Measurements from ENCODE around the gene UBE3C.

The UBE3C gene

DNA sequence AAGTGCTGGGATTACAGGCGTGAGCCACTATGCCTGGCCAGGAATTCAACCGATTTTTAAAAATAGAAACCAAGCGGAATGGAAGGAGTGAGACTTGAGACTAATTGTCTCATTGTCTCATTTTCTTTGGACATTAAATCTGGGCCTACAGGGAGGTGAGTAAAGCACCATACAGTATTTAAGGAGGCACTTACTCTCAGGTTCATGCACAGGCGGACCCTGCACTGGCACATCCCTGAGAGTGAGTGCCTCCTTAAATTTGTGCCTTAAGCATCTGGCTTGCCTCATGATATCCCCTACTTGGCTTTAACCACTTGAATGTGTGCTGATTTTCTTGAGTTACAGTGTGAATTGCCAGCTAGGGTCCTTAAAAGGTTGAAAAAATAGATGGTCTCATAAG is 10.6 kb downstream of the UBE3C start:
- H3K4me3 ChIP-seq (IDR thresholded peaks at IDR 0.05; ENCODE audit: insufficient read depth, low read depth, low read length), result no peak overlapping the region
- no peaks in the 10 kb centered on the region for H3K27me3 ChIP-seq (ENCODE audit: insufficient read depth, low read depth)
- H3K4me1 ChIP-seq (ENCODE audit: low read depth, poor library complexity, severe bottlenecking), result peaks cover 54% of the 10 kb centered on the region
- peaks cover 86% of the 10 kb centered on the region for H4K20me1 ChIP-seq (ENCODE audit: insufficient read depth)
- no peak overlapping the region for H3K27ac ChIP-seq
- no peak for TF ChIP-seq CTCF (conservative IDR thresholded peaks at IDR 0.05; ENCODE audit: low read depth, low read length)
- H3K4me2 ChIP-seq, result no peak overlapping the region
- no peaks in the 10 kb centered on the region; the same call in 1 of the 2 replicates for H3K36me3 ChIP-seq (ENCODE audit: insufficient read depth)
- H3K79me2 ChIP-seq (ENCODE audit: insufficient read depth, low read depth), result peaks cover 100% of the 10 kb centered on the region
- H2AFZ ChIP-seq (ENCODE audit: low read depth), result no peak overlapping the region
- no peak overlapping the region for H3K9ac ChIP-seq

DNA sequence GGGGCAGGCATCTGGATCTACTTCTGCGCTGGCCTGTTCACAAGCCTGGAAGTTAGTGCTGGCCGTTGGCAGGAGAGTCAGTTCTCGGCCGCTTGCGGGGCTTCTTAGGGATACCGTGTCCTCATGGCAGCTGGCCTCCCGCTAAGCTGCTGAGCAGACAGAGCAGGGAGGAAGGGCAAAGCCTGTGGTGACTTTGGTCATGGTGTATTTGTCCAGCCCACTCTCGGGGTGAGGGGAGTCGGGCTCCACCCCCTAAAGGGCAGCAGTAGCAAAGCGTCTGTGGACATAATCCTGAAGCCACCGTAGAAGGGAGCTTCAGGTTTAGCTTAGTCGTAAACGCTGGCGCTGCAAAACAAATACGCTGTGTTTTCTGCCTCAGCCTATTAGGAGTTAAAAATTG is 12.2 kb downstream of the UBE3C start:
- no peak overlapping the region for H3K9ac ChIP-seq
- H3K4me1 ChIP-seq (ENCODE audit: low read depth, poor library complexity, severe bottlenecking), result peaks cover 65% of the 10 kb centered on the region
- H2AFZ ChIP-seq (ENCODE audit: low read depth), result no peak overlapping the region
- H3K27ac ChIP-seq, result no peak overlapping the region
- H3K36me3 ChIP-seq (ENCODE audit: insufficient read depth), result no peaks in the 10 kb centered on the region; the same call in 1 of the 2 replicates
- peaks cover 100% of the 10 kb centered on the region for H3K79me2 ChIP-seq (ENCODE audit: insufficient read depth, low read depth)
- no peak overlapping the region for H3K4me3 ChIP-seq (IDR thresholded peaks at IDR 0.05; ENCODE audit: insufficient read depth, low read depth, low read length)
- H3K27me3 ChIP-seq (ENCODE audit: insufficient read depth, low read depth), result no peaks in the 10 kb centered on the region
- TF ChIP-seq CTCF (conservative IDR thresholded peaks at IDR 0.05; ENCODE audit: low read depth, low read length), result no peak
- no peak overlapping the region for H3K4me2 ChIP-seq
- H4K20me1 ChIP-seq (ENCODE audit: insufficient read depth), result peaks cover 88% of the 10 kb centered on the region

DNA sequence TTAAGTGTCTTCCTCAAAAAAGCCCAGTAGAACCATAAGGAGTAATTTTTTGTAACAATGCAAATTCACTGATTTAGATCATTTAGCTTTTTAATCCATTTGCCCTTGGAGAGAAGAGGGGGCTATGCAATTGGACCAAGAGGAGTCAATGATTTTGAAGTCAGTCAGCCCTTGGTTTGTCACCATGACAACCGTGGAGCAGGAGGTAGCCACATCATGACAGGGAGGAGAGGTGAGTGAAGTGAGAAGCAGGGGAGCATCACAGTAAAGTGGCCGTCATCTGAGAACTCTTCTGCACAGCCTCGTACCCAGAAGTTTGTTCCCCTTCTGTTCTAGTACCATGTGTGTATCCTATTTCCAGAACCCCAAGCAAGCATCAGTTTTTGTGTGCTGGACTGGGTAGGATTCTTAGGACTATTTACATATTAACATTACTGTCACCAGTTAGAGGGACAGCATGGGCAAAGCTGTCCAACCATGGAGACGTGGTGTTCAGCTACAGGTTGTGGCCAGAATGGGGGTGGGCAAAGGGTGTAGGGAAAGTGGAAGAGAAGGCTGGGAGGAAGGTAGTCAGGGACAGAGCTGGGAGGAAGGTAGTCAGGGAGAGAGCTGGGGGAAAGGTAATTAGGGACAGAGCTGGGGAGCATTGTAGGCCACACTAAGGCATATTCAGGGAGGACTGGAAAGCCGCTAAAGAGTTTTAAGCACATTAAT is 13.1 kb downstream of the UBE3C start:
- no peak overlapping the region for H3K9ac ChIP-seq
- no peak for TF ChIP-seq CTCF (conservative IDR thresholded peaks at IDR 0.05; ENCODE audit: low read depth, low read length)
- H3K4me3 ChIP-seq (IDR thresholded peaks at IDR 0.05; ENCODE audit: insufficient read depth, low read depth, low read length), result no peak overlapping the region
- H3K79me2 ChIP-seq (ENCODE audit: insufficient read depth, low read depth), result peaks cover 100% of the 10 kb centered on the region
- H3K36me3 ChIP-seq (ENCODE audit: insufficient read depth), result no peaks in the 10 kb centered on the region; the same call in 1 of the 2 replicates
- no peak overlapping the region for H3K27ac ChIP-seq
- peaks cover 57% of the 10 kb centered on the region for H3K4me1 ChIP-seq (ENCODE audit: low read depth, poor library complexity, severe bottlenecking)
- H2AFZ ChIP-seq (ENCODE audit: low read depth), result no peak overlapping the region
- H3K4me2 ChIP-seq, result no peak overlapping the region
- H3K27me3 ChIP-seq (ENCODE audit: insufficient read depth, low read depth), result no peaks in the 10 kb centered on the region
- H4K20me1 ChIP-seq (ENCODE audit: insufficient read depth), result peaks cover 88% of the 10 kb centered on the region

DNA sequence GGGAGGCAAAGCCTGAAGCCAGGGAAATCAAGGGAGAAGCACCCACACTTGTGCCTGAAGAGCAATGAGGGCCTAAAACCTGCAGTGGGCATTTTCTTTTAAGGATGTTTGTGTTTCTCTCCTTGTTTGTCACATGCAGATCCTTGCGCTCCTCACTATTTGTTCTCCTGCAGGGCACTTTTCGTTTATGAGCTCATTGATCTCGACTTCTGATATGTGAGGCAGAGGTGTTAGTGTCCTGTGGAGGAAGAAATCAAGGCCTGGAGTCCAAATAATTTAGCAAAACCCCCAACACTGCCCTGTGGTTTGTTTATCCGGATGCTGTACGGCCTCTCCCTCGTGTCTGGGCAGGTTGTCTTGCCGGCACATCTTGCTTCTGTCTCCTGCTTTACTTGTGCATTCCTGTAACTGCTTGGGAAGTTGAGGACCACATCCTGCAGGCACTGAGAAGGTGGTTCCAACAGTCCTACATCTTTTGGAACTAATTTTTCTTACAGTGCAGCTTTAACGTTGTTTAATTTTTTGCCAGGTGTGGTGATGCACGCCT is 13.7 kb downstream of the UBE3C start:
- Histone ChIP-seq H3K27ac (no peak overlapping the region), H4K20me1 (ENCODE audit: insufficient read depth) (peaks cover 88% of the 10 kb centered on the region)
- TF ChIP-seq CTCF (conservative IDR thresholded peaks at IDR 0.05; ENCODE audit: low read depth, low read length), result no peak

More for the DNA sequence above, 13.7 kb downstream of the UBE3C start:
- H3K4me1 ChIP-seq (ENCODE audit: low read depth, poor library complexity, severe bottlenecking), result peaks cover 50% of the 10 kb centered on the region
- H3K9ac ChIP-seq, result no peak overlapping the region
- H2AFZ ChIP-seq (ENCODE audit: low read depth), result no peak overlapping the region
- H3K27me3 ChIP-seq (ENCODE audit: insufficient read depth, low read depth), result no peaks in the 10 kb centered on the region
- no peak overlapping the region for H3K4me3 ChIP-seq (IDR thresholded peaks at IDR 0.05; ENCODE audit: insufficient read depth, low read depth, low read length)
- H3K4me2 ChIP-seq, result no peak overlapping the region
- H3K79me2 ChIP-seq (ENCODE audit: insufficient read depth, low read depth), result peaks cover 100% of the 10 kb centered on the region
- no peaks in the 10 kb centered on the region; the same call in 1 of the 2 replicates for H3K36me3 ChIP-seq (ENCODE audit: insufficient read depth)
